SKM-1 treated with dmso at 0.1 percent for 144 hours (cell line): ENCODE data around the gene OARD1.
"Not testable (repeated sequence)": the region's sequence is repeated elsewhere in the genome, so short reads cannot be mapped to it uniquely, and the experiment has no call there.

Experiments
- DNase-seq: peaks from one replicate; lab custom pipeline; 2025; ENCODE audit not compliant: unreplicated experiment; lab: John Stamatoyannopoulos, UW

The OARD1 gene

GRCh38 chr6:41071923-41072835 is at the start of gene OARD1:
Gene OARD1 (minus strand): TSS chr6:41072356. CDS start chr6:41071634, 722 bp downstream.
- peak; percentile 100 for DNase-seq

GRCh38 chr6:41120058-41120457 is 47.9 kb upstream of the OARD1 start:
- DNase-seq: no peak

- no peak for DNase-seq
Observed at GRCh38 chr6:41119508-41119907, 47.4 kb upstream of the OARD1 start.

- DNase-seq: not testable (repeated sequence)
Observed at GRCh38 chr6:41115027-41115426, 42.9 kb upstream of the OARD1 start.

- DNase-seq: no peak
Observed at GRCh38 chr6:41111017-41111416, 38.9 kb upstream of the OARD1 start.

GRCh38 chr6:41103847-41104246 is 31.7 kb upstream of the OARD1 start:
- no peak for DNase-seq

GRCh38 chr6:41100871-41101287 is 28.7 kb upstream of the OARD1 start:
- DNase-seq: no peak

- no peak for DNase-seq
Observed at GRCh38 chr6:41098366-41098765, 26.2 kb upstream of the OARD1 start.

GRCh38 chr6:41097467-41098090 is 25.4 kb upstream of the OARD1 start:
- DNase-seq: no peak

GRCh38 chr6:41093729-41094128 is 21.6 kb upstream of the OARD1 start:
- DNase-seq: no peak

GRCh38 chr6:41092421-41093140 is 20.4 kb upstream of the OARD1 start:
- DNase-seq: peak; percentile 7

GRCh38 chr6:41090841-41091761 is 18.9 kb upstream of the OARD1 start:
- DNase-seq: no peak

GRCh38 chr6:41088451-41088850 is 16.3 kb upstream of the OARD1 start:
- no peak for DNase-seq

GRCh38 chr6:41085182-41085581 is 13.0 kb upstream of the OARD1 start:
- no peak for DNase-seq

GRCh38 chr6:41083072-41083471 is 10.9 kb upstream of the OARD1 start:
- no peak for DNase-seq

- DNase-seq: no peak
Observed at GRCh38 chr6:41080621-41081020, 8.5 kb upstream of the OARD1 start.

- DNase-seq: no peak
Observed at GRCh38 chr6:41079080-41079479, 6.9 kb upstream of the OARD1 start.

- DNase-seq: no peak
Observed at GRCh38 chr6:41078101-41078500, 5.9 kb upstream of the OARD1 start.

- no peak for DNase-seq
Observed at GRCh38 chr6:41077536-41077935, 5.4 kb upstream of the OARD1 start.
